Stromal cell of bone marrow (primary cell): ENCODE measurements around the gene MRPL11.
A peak's percentile ranks its signal among the peaks of the same experiment; 100 is the strongest.

Experiments used
- DNase-seq: peaks from one replicate; pipeline ENCODE4 v3.0.0-alpha.2; 2012; ENCODE audit warnings: low read depth

The MRPL11 gene

DNA sequence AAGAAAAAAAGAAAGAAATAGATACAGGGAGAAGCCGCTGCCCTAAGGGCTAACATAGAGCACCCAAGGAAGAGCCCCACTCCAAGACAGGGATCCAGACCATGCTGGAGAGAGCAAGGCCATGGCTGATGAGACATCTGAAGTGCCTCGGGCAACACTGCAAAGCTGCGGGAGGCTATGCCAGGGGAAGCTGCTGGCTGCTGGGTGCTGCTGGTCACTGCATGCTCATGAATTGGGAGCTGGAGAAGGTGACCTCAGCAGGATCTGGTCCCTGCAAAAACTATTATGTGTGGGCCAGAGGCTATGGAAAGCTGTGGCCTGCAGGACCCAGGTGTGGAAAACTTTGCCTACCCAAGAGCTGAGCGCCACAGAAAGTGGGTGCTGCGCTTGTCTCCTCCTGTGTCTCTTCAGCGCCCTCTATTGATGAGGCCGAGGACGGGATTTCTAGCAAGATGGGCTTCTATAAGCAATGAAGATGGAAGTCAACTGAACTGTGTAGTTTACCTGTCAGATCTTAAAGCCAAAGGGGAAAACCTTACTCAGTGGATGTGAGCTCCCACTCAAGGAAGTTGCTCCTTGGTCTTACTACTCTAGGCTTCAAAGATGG is 49.8 kb downstream of the MRPL11 start:
- peak; percentile 61 for DNase-seq

GRCh38 chr11:66386171-66387069 is 52.2 kb downstream of the MRPL11 start:
- DNase-seq: peak; percentile 72
